ENCODE data around the gene BTBD17.

Gene BTBD17

DNA sequence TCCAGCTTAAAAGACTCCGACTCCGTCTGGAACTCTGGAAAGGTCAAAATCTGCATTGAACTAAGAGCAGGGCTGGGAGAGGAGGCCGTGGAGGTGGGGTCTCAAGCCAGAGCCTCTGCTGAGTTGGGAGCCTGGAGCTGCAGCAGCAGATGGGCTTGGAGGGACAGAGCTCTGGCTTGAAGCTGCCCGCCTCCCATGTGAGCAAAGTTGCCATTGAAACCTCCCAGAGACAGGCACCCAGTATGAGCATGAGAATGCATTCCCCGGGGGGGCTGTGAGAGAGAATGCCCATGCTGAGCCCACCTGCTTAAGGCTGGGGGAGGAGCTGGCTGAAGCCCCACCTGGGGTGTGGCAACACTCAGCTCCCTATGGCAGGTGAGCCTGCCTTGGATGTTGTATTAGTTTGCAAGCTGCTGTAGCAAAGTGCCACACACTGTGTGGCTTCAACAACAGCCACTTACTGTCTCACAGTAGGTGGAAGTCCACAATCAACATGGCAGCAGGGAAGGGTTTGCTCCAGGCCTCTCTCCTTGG, 26.1 kb downstream of the BTBD17 start:
- no peak for DNase-seq
- no peak for ATAC-seq

GRCh38 chr17:74334393-74335039, 27.2 kb downstream of the BTBD17 start:
- DNase-seq (no peak), ATAC-seq (no peak)

GRCh38 chr17:74332763-74333283, 28.8 kb downstream of the BTBD17 start:
- DNase-seq (no peak), ATAC-seq (no peak)

- ATAC-seq, result no peak
These were observed 29.5 kb downstream of the BTBD17 start for GRCh38 chr17:74332017-74332650.

GRCh38 chr17:74330446-74330845, 31.2 kb downstream of the BTBD17 start:
- DNase-seq (no peak), ATAC-seq (no peak)

More at GRCh38 chr17:74332017-74332650, 29.5 kb downstream of the BTBD17 start:
- DNase-seq, result no peak

DNA sequence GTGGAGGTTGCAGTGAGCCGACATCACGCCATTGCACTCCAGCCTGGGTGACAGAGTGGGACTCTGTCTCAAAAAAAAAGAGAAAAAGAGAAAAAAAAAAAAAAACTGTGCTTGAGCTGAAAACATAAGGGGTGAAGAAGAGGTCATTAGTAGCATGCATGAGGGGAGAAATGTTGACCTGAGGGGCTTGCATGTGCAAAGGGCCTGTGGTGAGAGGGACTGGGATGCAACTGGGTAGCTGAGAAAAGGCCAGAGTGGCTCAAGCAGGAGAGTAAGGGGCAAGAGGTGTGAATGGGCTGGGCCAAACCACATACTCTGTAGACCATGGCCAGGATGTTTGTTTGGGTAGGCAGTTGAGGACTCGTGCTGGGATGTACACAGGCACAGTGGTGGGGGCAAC, 32.3 kb downstream of the BTBD17 start:
- DNase-seq (no peak), ATAC-seq (no peak)

DNA sequence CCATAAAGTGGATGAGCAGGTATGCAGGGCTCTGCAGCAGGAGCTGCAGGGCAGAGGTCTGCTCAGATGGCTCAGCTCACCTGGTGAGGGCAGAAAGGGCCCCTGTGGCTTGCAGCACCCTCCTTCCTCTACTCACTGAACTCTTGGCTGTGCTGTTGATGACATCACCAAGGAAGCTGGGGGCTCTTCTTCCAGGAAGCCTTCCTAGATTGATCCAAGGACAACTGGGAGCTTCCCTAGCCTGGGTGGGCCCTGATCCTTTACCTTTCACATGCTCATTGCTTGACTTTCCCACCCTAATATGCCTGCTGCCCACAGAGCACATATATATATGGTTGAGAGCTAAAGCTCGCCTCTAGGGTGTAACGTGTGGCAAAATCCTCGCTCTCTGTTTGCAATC, 33.2 kb downstream of the BTBD17 start:
- ATAC-seq, result no peak
- no peak for DNase-seq

GRCh38 chr17:74326506-74326905, 35.2 kb downstream of the BTBD17 start:
- ATAC-seq, result no peak
- DNase-seq, result no peak

GRCh38 chr17:74325743-74326379, 35.8 kb downstream of the BTBD17 start, which contains the start of gene KIF19:
KIF19 (plus strand) TSS chr17:74326226; CDS start chr17:74326350, 124 bp downstream.
- ATAC-seq, result peak; percentile 87
- peak; percentile 74 for DNase-seq

- ATAC-seq (no peak), DNase-seq (no peak)
These were observed 36.3 kb downstream of the BTBD17 start for GRCh38 chr17:74325376-74325742.

- DNase-seq (no peak), ATAC-seq (no peak)
These were observed 37.1 kb downstream of the BTBD17 start for GRCh38 chr17:74324521-74324920.

DNA sequence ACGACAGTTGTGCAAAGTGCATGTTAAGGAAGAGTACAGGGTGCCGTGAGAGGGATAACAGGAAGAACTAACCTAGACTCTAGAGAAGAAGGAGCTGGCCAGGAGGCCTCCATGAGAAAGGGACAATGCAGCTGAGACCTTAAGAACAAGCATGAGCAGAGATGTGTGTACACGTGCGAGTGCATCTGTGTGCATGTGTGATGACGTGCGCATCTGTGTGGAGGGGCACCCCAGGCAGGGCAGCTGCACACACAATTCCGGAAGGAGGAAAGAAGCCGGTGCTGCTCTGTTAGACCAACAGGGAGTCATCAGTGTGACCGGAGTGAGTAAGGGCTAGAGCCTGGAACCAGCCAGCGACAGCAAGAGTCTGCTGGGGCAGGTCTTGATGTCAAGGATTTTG, 43.3 kb downstream of the BTBD17 start:
- no peak for ATAC-seq

GRCh38 chr17:74317071-74317470, 44.6 kb downstream of the BTBD17 start:
- DNase-seq (no peak), ATAC-seq (no peak)

More for the DNA sequence above, 43.3 kb downstream of the BTBD17 start:
- DNase-seq, result no peak

- no peak for ATAC-seq
- DNase-seq, result no peak
These were observed 45.4 kb downstream of the BTBD17 start for GRCh38 chr17:74316220-74316619.

GRCh38 chr17:74314877-74315276, 46.8 kb downstream of the BTBD17 start:
- ATAC-seq (no peak), DNase-seq (no peak)

DNA sequence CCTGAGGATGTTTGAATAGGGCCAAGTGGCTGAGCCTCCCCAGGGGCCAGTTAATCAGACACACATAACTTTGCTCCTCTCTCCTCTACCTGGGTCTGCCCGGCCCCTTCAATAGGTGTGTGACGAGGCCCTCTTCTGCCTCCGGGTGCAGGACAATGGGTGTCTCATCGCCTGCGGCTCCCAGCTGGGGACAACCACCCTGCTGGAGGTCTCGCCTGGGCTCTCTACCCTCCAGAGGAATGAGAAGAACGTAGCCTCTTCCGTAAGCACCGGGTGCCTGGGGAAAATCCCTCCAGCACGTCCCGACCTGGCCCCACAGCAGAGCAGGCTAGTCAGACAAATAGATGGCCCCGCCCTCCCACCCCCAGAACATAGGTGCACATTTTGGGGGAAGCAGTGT, 51.8 kb downstream of the BTBD17 start:
- DNase-seq, result no peak
- no peak for ATAC-seq

GRCh38 chr17:74307984-74308773, 53.5 kb downstream of the BTBD17 start:
- DNase-seq, result no peak
- no peak for ATAC-seq
